Measurements from ENCODE around the gene GDF10. TPM values are rescaled to one million over a fixed set of nuclear protein-coding genes. Genes with fewer than 3 reads are reported as not detected.
A peak's percentile ranks its signal among the peaks of the same experiment; 100 is the strongest.

Gene GDF10
- total RNA-seq, 1 donor from 2014 or later: 46.8 TPM

DNA sequence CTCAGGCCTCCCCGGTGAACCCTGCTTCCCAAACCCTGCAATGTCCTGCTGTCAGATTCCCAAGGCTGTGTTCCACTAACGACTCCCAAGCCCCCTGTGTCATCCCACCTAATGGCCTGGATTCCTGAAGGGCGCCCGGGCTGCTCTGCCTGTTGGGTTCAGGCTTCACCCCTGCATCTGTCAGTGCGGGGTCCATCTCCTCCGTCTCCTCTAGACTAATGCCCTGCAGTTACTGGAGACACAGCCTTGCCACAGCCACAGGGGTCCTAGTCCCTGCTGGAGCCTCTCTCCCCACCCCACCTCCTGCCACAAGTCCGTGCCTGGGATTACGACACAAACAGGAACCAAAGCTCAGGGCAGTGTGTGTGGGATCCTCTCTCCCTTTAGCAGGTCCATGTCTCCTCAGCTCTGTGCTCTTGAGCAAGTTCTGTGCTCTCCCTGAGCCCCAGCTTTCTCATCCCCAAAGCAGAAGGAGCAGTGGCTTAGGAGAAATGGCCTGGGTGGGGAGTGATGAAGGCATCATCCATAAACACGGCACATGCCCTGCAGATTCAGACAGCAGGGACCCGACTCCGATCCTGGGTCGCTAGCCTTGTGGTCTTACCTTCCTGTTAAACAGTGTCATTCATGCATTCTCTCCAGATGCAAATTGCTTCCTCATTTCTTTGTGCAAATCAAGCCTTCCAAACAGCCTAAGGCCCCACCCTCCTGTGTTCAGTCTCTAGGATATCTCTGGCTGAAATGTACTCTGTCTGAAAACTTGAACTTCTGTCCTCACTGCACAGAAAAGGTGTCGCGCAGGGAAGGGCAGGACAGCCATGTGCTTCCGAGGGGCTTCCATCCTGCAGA is 40.0 kb downstream of the GDF10 start:
- H3K27me3 Mint-ChIP-seq: peaks cover 12% of the 10 kb centered on the region
- no peaks in the 10 kb centered on the region for H3K4me1 Mint-ChIP-seq (ENCODE audit: unreplicated experiment)
- TF ChIP-seq, protein P1, sequence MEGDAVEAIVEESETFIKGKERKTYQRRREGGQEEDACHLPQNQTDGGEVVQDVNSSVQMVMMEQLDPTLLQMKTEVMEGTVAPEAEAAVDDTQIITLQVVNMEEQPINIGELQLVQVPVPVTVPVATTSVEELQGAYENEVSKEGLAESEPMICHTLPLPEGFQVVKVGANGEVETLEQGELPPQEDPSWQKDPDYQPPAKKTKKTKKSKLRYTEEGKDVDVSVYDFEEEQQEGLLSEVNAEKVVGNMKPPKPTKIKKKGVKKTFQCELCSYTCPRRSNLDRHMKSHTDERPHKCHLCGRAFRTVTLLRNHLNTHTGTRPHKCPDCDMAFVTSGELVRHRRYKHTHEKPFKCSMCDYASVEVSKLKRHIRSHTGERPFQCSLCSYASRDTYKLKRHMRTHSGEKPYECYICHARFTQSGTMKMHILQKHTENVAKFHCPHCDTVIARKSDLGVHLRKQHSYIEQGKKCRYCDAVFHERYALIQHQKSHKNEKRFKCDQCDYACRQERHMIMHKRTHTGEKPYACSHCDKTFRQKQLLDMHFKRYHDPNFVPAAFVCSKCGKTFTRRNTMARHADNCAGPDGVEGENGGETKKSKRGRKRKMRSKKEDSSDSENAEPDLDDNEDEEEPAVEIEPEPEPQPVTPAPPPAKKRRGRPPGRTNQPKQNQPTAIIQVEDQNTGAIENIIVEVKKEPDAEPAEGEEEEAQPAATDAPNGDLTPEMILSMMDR (conservative IDR thresholded peaks at IDR 0.05): no peak
- no peak overlapping the region for H3K4me3 Mint-ChIP-seq
- H3K36me3 Mint-ChIP-seq: no peaks in the 10 kb centered on the region
- peak overlapping the region; percentile 33 for H3K27ac Mint-ChIP-seq
- no peaks in the 10 kb centered on the region for H3K9me3 Mint-ChIP-seq
- no peak for DNase-seq (ENCODE audit: extremely low spot score, unreplicated experiment)

DNA sequence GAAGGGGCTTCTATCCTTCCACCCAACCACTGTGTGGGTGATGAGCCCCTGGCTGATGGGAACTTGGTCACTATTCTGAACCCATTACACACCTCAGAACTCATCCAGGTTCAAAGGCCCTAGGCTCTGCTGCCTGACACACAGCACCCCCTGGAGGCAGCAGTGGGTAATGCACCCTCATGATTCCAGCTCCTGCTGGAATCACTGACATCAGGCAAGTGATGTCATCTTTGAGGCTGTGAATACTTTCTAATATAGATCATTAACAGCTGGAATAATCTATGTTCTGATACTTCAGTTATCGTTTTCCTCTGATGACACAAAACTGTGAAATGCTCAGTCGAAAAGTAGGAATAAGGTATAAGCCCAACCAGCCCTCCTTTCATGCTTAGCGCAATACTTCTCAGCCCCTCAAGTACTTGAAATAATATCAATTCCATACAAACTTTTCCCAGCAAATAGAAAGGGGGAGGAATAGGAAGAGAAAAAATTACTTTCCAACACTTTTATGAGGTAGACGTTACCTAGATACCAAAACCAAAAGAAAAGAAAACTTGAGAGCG is 40.7 kb downstream of the GDF10 start:
- TF ChIP-seq, protein P1 (conservative IDR thresholded peaks at IDR 0.05): peak; percentile 99
- H3K9me3 Mint-ChIP-seq: no peaks in the 10 kb centered on the region
- no peaks in the 10 kb centered on the region for H3K36me3 Mint-ChIP-seq
- H3K4me1 Mint-ChIP-seq (ENCODE audit: unreplicated experiment): no peaks in the 10 kb centered on the region
- H3K27me3 Mint-ChIP-seq: peaks cover 18% of the 10 kb centered on the region
- H3K27ac Mint-ChIP-seq: peak overlapping the region; percentile 33
- DNase-seq (ENCODE audit: extremely low spot score, unreplicated experiment): no peak
- H3K4me3 Mint-ChIP-seq: no peak overlapping the region

DNA sequence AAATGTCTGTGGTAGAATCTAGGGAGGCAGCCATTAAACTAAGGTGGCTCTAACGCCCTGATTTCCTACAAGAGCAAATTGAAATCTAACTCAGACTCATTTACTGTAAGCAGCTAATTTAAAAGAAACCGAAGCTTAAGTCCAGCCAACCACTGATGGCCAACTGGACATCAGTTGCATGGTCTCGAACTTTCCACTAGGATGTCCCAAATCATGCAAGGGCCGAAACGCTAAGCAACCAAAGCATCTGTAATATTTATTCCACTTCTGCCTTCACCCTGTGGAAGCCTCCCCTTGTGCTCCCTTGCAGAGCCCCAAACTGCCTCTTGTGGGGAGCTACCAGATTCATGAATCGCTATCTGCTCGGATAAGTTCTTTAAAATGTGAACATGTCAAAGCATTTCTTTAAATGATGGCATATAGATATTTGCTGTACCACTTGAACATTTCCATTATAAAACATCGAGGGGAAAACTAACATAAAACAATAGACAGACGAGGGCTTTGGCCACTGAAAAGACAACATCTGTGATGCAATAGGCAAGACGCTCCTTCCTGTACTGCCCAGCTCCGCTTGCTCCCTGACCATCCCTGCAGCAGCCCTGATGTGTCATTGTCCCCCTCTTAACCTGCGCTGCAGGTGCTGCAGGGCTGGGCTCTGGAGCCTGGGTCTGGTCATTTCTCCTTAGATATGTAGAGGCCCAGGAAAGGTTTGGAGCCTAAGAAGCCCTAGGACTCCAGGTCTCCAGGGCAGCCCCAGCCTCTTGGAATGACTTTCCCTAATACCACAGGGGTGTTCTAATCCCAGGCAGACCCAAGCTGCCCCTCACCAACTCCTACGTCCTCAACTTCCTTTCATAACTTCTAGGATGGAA is 45.2 kb downstream of the GDF10 start:
- TF ChIP-seq, protein P1 (conservative IDR thresholded peaks at IDR 0.05): no peak
- Mint-ChIP-seq H3K36me3 (no peaks in the 10 kb centered on the region), H3K9me3 (no peaks in the 10 kb centered on the region), H3K27me3 (peaks cover 19% of the 10 kb centered on the region), H3K4me1 (ENCODE audit: unreplicated experiment) (no peaks in the 10 kb centered on the region), H3K27ac (no peak overlapping the region), H3K4me3 (no peak overlapping the region)
- DNase-seq (ENCODE audit: extremely low spot score, unreplicated experiment): no peak

DNA sequence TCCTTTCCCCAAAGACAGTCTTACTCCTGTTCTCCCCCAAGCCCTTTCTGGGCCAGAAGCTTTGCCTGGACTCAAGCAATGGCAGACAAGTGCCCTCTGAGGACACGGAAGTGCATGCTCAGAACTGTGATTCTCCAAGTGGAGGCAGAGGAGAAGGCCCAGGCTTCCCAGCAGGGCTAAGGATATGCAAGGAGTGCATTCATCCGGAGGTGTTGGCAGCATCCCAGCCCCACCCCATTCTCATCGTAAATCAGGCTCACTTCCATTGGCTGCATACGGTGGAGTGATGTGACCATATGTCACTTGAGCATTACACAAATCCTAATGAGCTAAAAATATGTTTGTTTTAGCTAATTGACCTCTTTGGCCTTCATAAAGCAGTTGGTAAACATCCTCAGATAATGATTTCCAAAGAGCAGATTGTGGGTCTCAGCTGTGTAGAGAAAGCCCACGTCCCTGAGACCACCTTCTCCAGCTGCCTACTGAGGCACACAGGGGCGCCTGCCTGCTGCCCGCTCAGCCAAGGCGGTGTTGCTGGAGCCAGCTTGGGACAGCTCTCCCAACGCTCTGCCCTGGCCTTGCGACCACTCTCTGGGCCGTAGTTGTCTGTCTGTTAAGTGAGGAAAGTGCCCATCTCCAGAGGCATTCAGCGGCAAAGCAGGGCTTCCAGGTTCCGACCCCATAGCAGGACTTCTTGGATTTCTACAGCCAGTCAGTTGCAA is 46.7 kb downstream of the GDF10 start:
- DNase-seq (ENCODE audit: extremely low spot score, unreplicated experiment): no peak
- Mint-ChIP-seq H3K36me3 (no peaks in the 10 kb centered on the region), H3K27ac (no peak overlapping the region), H3K4me3 (no peak overlapping the region), H3K4me1 (ENCODE audit: unreplicated experiment) (no peaks in the 10 kb centered on the region), H3K27me3 (peaks cover 16% of the 10 kb centered on the region), H3K9me3 (no peaks in the 10 kb centered on the region)
- TF ChIP-seq, protein P1 (conservative IDR thresholded peaks at IDR 0.05): no peak

DNA sequence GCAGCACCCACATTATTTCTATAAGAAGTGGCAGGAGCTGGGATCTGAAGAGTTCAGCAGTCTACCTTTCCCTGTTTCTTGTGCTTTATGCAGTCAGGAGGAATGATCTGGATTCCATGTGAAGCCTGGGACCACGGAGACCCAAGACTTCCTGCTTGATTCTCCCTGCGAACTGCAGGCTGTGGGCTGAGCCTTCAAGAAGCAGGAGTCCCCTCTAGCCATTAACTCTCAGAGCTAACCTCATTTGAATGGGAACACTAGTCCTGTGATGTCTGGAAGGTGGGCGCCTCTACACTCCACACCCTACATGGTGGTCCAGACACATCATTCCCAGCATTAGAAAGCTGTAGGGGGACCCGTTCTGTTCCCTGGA is 47.3 kb downstream of the GDF10 start:
- Mint-ChIP-seq H3K4me3 (no peak overlapping the region), H3K9me3 (no peaks in the 10 kb centered on the region), H3K27me3 (peaks cover 16% of the 10 kb centered on the region), H3K4me1 (ENCODE audit: unreplicated experiment) (no peaks in the 10 kb centered on the region), H3K27ac (no peak overlapping the region), H3K36me3 (no peaks in the 10 kb centered on the region)
- TF ChIP-seq, protein P1 (conservative IDR thresholded peaks at IDR 0.05): no peak
- no peak for DNase-seq (ENCODE audit: extremely low spot score, unreplicated experiment)

Data from type B pancreatic cell (in vitro differentiated cells).